Caco-2 (cell line): ENCODE data around the gene RNF20. TPM values are rescaled to one million over a fixed set of nuclear protein-coding genes. Genes with fewer than 3 reads are reported as not detected.

ENCODE experiments used
- BruUV-seq: library from RNA; stranded (reverse); fragments of 400-500 nt; replicated peaks from 2 replicates; lab custom pipeline; 2021; lab: Mats Ljungman, UMichigan
- CTCF ChIA-PET: fragments of 300-600 bp; sonication (Branson Sonifier 250); formaldehyde crosslinking; loops from one replicate; lab custom pipeline; 2022; ENCODE audit warnings: antibody characterized with exemption; lab: Charles Lee
- POLR2A ChIA-PET: fragments of 300-600 bp; sonication (Branson Sonifier 250); formaldehyde crosslinking; loops from one replicate; lab custom pipeline; 2022; ENCODE audit warnings: antibody characterized with exemption; lab: Charles Lee
- DNase-seq, 2 experiments: peaks; one replicate each; pipeline versions ENCODE4 v3.0.0 to v3.0.0-alpha.2; 2020 to 2022
- H3K27me3 ChIP-seq: replicated peaks from 2 replicates; pipeline ENCODE4 v1.6.0; 2011; ENCODE audit warnings: low read length; ENCODE audit not compliant: control insufficient read depth, insufficient read depth
- H3K36me3 ChIP-seq: 2 replicates; pipeline ENCODE4 v1.5.1; 2011; ENCODE audit warnings: low read length; ENCODE audit not compliant: control insufficient read depth, insufficient read depth
- H3K4me1 ChIP-seq: fragments of 250-450 bp; sonication (Bioruptor Pico); 2 replicates; pipeline ENCODE4 v1.5.1; 2020; ENCODE audit warnings: mild to moderate bottlenecking
- H3K4me3 ChIP-seq: 2 replicates; pipeline ENCODE4 v1.5.1; 2011; ENCODE audit warnings: low read depth, mild to moderate bottlenecking, control low read depth, low read length
- H3K9me3 ChIP-seq: fragments of 250-450 bp; sonication (Bioruptor Pico); 2 replicates; pipeline ENCODE4 v1.5.1; 2020; ENCODE audit warnings: mild to moderate bottlenecking, moderate library complexity
- H3K27ac Mint-ChIP-seq: one replicate; pipeline ENCODE4 v1.8.0; 2022; ENCODE audit warnings: mixed read lengths; ENCODE audit not compliant: unreplicated experiment
- H3K27me3 Mint-ChIP-seq: one replicate; pipeline ENCODE4 v1.8.0; 2022; ENCODE audit warnings: mixed read lengths; ENCODE audit not compliant: insufficient read depth, unreplicated experiment
- H3K36me3 Mint-ChIP-seq: one replicate; pipeline ENCODE4 v1.8.0; 2022; ENCODE audit warnings: mild to moderate bottlenecking, mixed read lengths; ENCODE audit not compliant: insufficient read depth, unreplicated experiment
- H3K4me1 Mint-ChIP-seq: one replicate; pipeline ENCODE4 v1.8.0; 2022; ENCODE audit warnings: low read depth, mixed read lengths; ENCODE audit not compliant: unreplicated experiment
- H3K4me3 Mint-ChIP-seq: one replicate; pipeline ENCODE4 v1.8.0; 2022; ENCODE audit warnings: mild to moderate bottlenecking, moderate library complexity, mixed read lengths; ENCODE audit not compliant: unreplicated experiment
- H3K9me3 Mint-ChIP-seq: one replicate; pipeline ENCODE4 v1.8.0; 2022; ENCODE audit warnings: mixed read lengths; ENCODE audit not compliant: unreplicated experiment
- intact Hi-C: fragments of 100-400 bp; cut with micrococcal nuclease; formaldehyde crosslinking; loops from one replicate; pipeline ENCODE4 v1.10.0; 2022; ENCODE audit not compliant: unreplicated experiment
- total RNA-seq: library from RNA; stranded (reverse); gene quantifications from 2 replicates; pipeline ENCODE4 v1.2.3, GENCODE V29; 2022
- TF ChIP-seq, protein P1 (sequence below), 2 experiments: fragments of 200-600 bp in 1 of 2; IDR thresholded peaks; 1 replicate in 1 of 2; 2 replicates in 1 of 2; pipeline versions ENCODE4 v1.5.1 to v1.8.0; 2011 to 2022; ENCODE audit warnings: antibody characterized with exemption in 1 of 2, control low read depth in 1 of 2, inconsistent platforms in 1 of 2, low read depth in 1 of 2, low read length in 1 of 2, mild to moderate bottlenecking in 1 of 2, moderate library complexity in 1 of 2; ENCODE audit not compliant: insufficient read depth in 1 of 2, severe bottlenecking in 1 of 2, unreplicated experiment in 1 of 2

Gene RNF20
- total RNA-seq, 1 experiment from 2014 or later: 37.4 TPM

DNA sequence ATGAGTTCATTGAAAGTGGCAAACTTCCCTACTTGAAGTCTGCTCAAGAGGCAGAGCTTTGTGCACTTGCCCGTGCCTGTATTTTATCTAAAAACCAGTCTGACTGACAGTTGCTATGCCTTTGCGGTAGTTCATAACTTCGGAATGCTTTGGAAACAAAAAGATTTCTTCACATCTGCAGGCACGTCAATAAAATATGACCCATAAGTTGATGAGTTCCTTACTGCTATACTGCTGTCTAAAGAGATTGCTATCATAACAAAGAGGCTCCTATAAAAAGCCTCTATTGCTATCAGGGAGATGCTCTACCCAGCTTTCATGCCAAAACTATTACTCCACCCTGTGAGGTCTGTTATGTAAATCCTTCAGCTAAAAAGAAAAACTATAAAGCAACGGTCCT, 25.4 kb upstream of the RNF20 start:
- no TSS peak for BruUV-seq
- H3K36me3 ChIP-seq: no peaks in the 10 kb centered on the region
- no peaks in the 10 kb centered on the region for H3K9me3 ChIP-seq
- H3K4me1 ChIP-seq: peaks cover 9% of the 10 kb centered on the region; the same call in 1 of the 2 replicates
- H3K36me3 Mint-ChIP-seq: no peaks in the 10 kb centered on the region
- no peaks in the 10 kb centered on the region for H3K27me3 Mint-ChIP-seq
- intact Hi-C loops: no loop called here
- H3K9me3 Mint-ChIP-seq: no peaks in the 10 kb centered on the region
- TF ChIP-seq, protein P1, sequence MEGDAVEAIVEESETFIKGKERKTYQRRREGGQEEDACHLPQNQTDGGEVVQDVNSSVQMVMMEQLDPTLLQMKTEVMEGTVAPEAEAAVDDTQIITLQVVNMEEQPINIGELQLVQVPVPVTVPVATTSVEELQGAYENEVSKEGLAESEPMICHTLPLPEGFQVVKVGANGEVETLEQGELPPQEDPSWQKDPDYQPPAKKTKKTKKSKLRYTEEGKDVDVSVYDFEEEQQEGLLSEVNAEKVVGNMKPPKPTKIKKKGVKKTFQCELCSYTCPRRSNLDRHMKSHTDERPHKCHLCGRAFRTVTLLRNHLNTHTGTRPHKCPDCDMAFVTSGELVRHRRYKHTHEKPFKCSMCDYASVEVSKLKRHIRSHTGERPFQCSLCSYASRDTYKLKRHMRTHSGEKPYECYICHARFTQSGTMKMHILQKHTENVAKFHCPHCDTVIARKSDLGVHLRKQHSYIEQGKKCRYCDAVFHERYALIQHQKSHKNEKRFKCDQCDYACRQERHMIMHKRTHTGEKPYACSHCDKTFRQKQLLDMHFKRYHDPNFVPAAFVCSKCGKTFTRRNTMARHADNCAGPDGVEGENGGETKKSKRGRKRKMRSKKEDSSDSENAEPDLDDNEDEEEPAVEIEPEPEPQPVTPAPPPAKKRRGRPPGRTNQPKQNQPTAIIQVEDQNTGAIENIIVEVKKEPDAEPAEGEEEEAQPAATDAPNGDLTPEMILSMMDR (IDR thresholded peaks at IDR 0.05; ENCODE audit: insufficient read depth in 1 of 2, low read depth in 1 of 2, low read length in 1 of 2, severe bottlenecking in 1 of 2, unreplicated experiment in 1 of 2): no peak
- H3K4me1 Mint-ChIP-seq: peaks cover under 1% of the 10 kb centered on the region
- ChIA-PET POLR2A (no interaction called here), CTCF (no interaction called here)
- no peak overlapping the region for H3K4me3 ChIP-seq
- H3K4me3 Mint-ChIP-seq: no peak overlapping the region
- H3K27ac Mint-ChIP-seq: no peak overlapping the region
- DNase-seq: no peak
- no peaks in the 10 kb centered on the region for H3K27me3 ChIP-seq

DNA sequence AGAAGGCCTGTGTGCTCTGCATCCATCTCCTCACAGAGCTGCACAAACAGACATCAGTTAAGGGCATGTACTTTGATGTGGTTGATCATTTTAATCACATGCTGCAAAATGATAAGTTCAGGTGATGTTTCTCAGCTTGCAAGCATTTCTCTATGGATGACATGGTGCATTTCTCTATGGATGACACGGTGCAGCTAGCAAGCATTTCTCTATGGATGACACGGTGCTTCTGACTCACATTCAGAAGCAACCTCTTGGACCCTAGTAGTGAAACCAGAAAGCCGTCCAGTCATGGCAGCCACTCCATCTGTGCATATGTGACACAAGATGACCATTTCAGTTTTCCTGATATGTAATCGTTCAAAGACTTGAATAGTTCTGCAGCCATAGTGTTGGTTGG, 24.1 kb upstream of the RNF20 start:
- Histone ChIP-seq H3K9me3 (no peaks in the 10 kb centered on the region), H3K27me3 (no peaks in the 10 kb centered on the region), H3K4me3 (no peak overlapping the region), H3K36me3 (no peaks in the 10 kb centered on the region), H3K4me1 (peaks cover 9% of the 10 kb centered on the region; the same call in 1 of the 2 replicates)
- TF ChIP-seq, protein P1 (IDR thresholded peaks at IDR 0.05; ENCODE audit: insufficient read depth in 1 of 2, low read depth in 1 of 2, low read length in 1 of 2, severe bottlenecking in 1 of 2, unreplicated experiment in 1 of 2): no peak
- DNase-seq: no peak
- peaks cover 7% of the 10 kb centered on the region for H3K4me1 Mint-ChIP-seq
- no TSS peak for BruUV-seq
- H3K36me3 Mint-ChIP-seq: no peaks in the 10 kb centered on the region
- no peaks in the 10 kb centered on the region for H3K9me3 Mint-ChIP-seq
- no peak overlapping the region for H3K4me3 Mint-ChIP-seq
- ChIA-PET CTCF (no interaction called here), POLR2A (no interaction called here)
- no peak overlapping the region for H3K27ac Mint-ChIP-seq
- no peaks in the 10 kb centered on the region for H3K27me3 Mint-ChIP-seq
- intact Hi-C loops: no loop called here

DNA sequence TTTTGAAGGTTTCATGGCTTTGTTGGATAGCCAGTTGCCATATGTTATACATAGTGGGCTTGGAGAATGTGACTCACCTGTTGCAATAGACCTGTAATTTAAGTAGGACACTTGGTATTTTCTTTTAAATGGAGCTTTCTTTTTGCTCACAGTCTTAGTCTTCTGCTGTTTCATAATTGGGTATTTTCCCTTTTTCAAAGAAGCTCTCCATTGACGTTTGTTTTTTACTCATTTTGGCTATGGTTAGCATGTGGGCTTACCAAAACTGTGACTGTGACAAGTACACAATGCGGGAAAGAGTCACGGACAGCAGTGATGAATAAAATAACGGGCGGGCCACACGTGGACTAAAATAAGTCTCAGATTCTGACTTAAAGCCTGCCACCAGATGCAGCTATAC, 23.2 kb upstream of the RNF20 start:
- CTCF ChIA-PET: no interaction called here
- POLR2A ChIA-PET: no interaction called here
- H3K4me1 Mint-ChIP-seq: peaks cover 7% of the 10 kb centered on the region
- Histone ChIP-seq H3K9me3 (no peaks in the 10 kb centered on the region), H3K4me3 (no peak overlapping the region), H3K36me3 (no peaks in the 10 kb centered on the region), H3K4me1 (peaks cover 7% of the 10 kb centered on the region; the same call in 1 of the 2 replicates), H3K27me3 (no peaks in the 10 kb centered on the region)
- no TSS peak for BruUV-seq
- no peaks in the 10 kb centered on the region for H3K36me3 Mint-ChIP-seq
- no peaks in the 10 kb centered on the region for H3K9me3 Mint-ChIP-seq
- TF ChIP-seq, protein P1 (IDR thresholded peaks at IDR 0.05; ENCODE audit: insufficient read depth in 1 of 2, low read depth in 1 of 2, low read length in 1 of 2, severe bottlenecking in 1 of 2, unreplicated experiment in 1 of 2): no peak
- no peak overlapping the region for H3K27ac Mint-ChIP-seq
- no peak overlapping the region for H3K4me3 Mint-ChIP-seq
- no peak for DNase-seq
- H3K27me3 Mint-ChIP-seq: peaks cover 2% of the 10 kb centered on the region
- intact Hi-C loops: no loop called here
